CD4-positive, alpha-beta T cell treated with Interleukin-4 for 1 hour (primary cell): Measurements from ENCODE around the gene MT1B.
"Not testable (repeated sequence)": the region's sequence is repeated elsewhere in the genome, so short reads cannot be mapped to it uniquely, and the experiment has no call there.

Source experiments
- DNase-seq, 2 donors: peaks; one replicate each; pipeline ENCODE4 v3.0.0-alpha.2; 2020 to 2022

The MT1B gene

DNA sequence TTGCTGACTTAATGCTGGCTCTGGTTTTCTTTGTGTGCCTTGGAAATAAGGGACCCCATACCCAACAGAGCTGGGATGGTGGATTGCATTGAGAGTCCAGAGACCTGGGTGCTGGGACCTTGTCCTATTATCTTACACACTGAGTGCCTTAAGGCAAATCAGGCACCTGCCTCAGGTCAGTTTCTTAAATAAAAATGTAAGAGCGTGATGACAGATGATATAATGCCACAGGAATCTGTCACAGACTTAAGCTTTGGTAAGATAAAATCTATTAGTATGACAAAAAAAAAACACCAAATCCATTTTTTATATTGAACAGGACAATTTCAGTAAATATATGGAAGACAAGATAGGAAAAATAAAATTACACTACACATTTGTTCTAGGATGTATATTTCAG, 11.6 kb upstream of the MT1B start:
- no peak for DNase-seq

DNA sequence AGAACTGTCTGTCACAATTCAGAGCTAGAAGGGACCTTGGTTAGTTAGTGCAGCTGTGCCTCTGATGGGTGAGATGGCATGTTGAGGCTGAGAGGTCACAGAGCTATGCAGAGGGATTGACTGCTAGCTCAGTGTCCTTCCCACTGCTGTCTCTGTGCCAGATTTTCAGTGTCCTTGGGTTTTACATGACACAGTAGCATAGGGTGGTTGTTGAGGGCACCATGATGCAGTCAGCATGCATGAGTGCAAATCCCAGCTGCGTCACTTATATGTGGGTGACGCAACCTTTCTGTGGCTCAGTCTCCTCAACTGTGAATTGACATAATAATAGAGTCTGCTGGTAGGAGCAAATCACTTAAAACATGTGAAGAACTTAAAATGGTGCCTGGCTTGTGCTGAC, 10.5 kb upstream of the MT1B start:
- no peak for DNase-seq

DNA sequence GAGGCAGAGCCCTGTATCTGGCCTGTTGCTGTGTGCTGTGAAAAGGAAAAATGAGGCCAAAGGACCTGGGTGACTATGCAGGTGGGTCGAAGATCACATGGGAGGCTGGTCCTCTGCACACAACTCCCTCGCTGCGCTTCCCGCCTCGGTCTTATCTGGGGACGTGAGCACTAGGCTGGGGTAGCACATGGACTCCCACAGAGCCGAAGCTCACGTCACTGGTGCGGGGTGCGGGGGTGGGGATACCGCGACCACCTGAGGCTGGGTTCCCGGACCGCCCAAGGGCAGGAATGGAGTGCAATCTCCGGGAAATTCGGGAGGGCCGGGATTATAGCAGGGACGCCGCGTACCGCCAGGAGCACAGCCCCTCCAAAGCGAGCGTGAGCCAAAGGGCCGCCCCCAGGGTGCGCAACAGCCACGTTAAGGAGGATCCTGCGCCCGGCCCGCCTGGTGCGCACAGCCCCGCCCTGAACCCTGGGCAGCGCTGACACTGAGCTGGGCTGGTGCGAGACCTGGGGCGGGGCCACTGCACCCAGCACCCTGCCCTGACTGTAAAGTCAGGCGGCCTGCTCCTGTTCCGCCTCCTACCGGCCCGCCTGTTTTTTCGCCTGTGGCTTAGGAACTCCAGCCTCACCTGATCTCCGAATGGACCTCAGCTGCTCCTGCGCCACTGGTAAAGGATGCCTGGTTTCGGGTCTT, 8.5 kb upstream of the MT1B start:
- DNase-seq, result peak; percentile 77 to 80

DNA sequence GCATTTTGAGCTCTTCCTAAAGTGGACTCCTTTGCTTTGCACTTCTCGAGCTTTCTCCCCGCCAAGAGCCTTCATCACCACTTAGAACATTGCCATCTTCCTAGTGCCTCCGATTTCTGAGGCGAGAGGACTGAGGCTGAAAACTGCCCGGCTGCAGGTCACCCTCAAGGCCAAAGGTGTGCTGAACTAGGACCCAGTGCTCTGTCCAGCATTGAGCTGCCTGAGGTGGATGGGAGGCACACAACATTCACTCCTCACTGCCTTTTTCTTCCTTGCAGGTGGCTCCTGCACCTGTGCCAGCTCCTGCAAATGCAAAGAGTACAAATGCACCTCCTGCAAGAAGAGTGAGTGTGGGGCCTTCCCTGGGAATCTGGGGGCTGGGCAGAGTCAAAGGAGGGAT, 7.9 kb upstream of the MT1B start:
- no peak for DNase-seq

DNA sequence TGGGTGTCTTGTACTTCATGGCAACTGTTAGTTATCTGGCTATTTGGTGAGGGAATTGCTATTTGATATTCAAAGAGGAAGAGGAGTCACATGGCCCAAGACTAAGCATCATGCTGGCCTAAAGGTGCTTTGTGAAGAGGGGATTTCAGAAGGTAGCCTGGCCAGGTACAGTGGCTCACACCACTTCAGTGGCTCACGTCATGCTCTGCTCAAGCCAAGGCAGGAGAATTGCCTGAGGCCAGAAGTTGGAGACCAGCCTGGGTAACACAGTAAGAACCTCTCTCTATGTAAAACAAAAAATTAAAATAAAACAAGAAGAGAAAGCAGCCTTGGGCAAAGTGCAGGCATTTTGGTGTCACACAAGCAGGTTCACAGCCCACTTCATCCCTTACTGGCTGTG, 6.4 kb upstream of the MT1B start:
- no peak for DNase-seq

DNA sequence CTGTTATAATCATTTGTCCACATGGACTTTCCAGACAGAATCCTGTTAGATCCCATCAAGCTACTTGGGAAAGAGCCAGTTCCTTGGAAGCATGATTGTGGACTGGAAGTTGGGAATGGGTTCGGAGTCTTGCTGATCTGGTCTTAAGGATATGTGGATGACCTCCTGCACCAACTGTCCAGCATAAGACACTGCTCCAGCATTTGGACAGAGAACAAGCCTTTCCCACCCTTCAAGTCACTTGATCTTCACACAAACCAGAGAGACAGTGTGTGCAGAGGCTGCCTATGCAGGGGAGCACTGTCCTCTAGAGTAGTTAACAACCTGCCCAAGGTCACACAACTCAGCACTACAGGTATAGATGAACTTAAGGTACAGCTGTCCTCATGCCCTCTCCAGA, 5.8 kb upstream of the MT1B start:
- no peak for DNase-seq

DNA sequence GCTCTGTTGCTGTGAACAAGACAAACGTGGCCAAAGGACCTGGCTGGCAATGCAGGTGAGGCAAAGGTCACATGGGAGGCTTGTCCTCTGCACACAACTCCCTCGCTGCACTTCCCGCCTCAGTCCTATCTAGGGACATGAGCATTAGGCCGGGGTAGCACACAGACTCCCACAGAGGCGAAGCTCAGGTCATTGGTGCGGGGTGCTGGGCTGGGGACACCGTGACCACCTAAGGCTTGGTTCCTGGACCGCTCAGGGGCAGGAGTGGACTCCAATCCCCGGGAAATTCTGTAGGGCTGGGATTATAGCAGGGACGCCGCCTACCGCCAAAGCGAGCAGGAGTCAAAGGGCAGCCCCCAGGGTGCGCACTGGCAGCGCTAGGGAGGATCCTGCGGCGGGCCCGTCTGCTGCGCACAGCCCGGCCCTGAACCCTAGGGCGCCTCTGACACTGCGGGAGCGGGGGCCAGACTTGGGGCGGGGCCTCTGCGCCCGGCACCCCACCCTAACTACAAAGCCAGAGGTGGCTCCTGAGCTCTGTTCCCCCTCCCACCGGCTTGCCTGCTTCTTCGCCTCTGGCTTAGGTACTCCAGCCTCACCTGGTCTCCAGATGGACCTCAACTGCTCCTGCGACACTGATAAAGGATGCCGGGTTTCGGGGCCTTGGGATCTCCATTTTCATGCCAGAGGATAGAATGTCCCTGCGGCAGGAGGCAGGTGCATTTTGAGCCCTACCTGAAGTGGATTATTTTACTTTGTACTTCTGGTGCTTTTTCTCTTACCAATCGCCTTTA, 3.9 kb upstream of the MT1B start:
- DNase-seq, result no peak

DNA sequence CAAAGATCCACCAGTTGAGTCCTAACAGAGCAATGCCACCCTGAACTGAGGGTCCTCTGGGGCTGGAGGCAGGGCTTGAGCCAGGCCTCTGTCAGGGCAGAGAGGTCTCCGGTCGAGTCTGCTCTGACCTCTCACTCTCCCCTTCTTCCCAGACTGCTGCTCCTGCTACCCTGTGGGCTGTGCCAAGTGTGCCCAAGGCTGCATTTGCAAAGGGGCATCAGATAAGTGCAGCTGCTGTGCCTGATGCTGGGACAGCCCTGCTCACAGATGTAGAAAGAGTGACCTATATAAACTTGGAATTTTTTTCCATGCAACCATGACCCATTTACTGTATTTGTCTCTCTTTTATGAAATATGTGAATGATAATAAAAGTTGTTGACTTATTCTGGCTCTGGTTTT, 2.4 kb upstream of the MT1B start:
- DNase-seq, result no peak

DNA sequence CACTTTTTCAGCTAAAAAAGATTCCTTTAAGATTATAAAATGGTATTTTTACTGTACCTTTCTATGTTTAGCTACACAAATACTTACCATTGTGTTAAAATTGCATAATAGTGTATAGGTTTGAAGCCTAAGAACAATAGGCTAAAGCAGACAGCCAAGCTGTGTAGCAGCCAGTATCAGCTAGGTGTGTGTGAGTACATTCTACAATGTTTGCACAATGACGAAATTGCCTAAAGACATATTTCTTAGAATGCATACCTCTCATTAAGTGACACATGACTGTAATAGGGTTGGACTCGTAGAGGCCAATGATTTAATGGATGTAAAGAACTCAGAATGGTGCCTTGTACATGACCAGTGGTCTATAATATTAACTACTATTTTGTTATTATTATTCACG, 1.9 kb upstream of the MT1B start:
- no peak for DNase-seq

DNA sequence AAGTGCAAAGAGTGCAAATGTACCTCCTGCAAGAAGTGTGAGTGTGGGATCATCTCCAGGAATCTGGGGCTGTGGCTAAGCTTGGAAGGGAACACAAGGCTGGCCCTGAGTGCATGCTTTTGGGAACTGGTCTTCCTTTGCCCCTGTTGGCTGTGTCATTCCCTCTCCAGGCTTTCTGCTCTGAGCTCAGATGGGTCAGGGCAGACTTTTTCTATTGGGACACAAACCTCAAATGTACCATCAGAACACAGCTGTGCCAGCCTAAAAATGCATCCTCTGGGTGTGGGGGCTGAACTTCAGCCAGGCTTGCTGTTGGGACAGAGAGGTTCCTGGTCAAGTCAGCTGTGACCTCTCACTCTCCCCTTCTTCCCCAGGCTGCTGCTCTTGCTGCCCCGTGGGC, 914 bp downstream of the MT1B start:
- DNase-seq, result no peak

DNA sequence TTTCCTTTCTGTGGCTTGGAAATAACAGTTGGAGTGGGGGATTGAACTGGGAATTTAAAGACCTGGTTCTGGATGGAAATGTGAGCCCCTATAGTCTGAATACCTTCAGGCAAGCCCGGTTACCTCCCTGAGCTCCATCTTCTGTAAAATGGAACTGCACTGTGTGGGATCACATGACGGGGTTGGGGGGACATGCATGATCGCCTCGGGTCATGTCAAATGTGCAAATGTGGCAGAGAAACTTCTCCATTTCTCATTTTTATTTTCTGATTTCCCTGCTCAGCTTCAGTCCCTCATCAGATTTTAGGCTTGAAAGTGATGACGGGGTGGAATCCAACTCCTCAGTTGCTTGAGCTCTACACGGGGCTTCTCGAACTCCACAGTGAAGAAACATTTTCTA, 1.5 kb downstream of the MT1B start:
- DNase-seq, result no peak

DNA sequence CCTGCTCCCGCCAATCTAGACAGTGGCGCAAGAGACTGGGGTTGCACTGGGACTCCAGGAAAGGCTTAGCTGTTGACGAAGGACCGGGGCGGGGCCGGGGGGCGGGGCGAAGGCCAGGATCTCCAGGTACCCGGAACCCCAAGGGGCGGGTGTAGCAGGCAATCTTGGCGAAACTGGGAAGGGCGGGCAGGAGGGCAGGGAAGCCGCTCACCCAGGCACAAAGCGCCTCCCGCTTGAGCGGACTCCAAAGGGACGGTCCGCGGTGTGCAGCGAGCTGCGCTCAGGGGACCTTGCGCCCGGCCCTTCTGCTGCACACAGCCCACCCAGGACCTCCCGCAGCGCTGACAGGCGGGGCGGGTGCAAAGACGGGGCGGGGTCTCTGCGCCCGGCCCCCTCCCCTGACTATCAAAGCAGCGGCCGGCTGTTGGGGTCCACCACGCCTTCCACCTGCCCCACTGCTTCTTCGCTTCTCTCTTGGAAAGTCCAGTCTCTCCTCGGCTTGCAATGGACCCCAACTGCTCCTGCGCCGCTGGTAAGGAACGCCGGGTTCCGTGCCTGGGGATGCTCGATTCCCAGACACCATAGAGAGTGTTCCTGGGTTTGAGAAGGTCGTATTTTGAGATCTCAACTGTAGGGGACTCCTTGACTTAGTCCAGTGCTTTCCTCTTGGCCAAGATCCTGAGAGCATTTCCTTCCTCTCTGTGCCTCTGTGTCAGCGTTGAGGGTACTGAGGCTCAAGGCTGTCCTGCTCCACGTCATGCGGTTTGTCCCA, 6.1 kb downstream of the MT1B start, which contains the start of gene MT1F:
Gene MT1F (plus strand): TSS at position 405 of the 772 bp plus-strand sequence. CDS start 100 bp downstream, at position 505.
- peak; percentile 56 to 74 for DNase-seq

DNA sequence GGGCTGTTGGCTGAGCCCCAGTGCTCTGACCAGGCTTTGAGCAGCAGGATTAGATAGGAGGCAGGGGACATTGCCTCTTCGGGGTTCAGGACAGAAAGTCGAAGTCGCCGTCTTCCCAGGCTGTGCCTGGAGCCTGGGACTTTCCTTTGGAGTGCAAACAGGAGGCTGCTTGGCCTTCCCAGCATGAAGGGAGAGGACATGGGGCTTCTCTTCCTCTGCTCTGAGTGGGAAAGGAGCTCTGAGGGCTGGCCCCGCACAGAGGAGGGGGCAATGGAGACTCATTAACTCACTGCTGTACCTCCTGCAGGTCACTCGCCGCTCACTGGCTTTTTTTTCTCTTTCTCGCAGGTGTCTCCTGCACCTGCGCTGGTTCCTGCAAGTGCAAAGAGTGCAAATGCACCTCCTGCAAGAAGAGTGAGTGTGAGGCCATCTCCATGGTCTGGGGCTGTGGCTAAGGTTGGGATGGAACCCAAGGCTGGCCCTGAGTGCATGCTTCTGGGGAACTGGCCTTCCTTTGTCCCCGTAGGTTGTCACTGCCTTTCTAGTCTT, 6.7 kb downstream of the MT1B start:
- no peak for DNase-seq

DNA sequence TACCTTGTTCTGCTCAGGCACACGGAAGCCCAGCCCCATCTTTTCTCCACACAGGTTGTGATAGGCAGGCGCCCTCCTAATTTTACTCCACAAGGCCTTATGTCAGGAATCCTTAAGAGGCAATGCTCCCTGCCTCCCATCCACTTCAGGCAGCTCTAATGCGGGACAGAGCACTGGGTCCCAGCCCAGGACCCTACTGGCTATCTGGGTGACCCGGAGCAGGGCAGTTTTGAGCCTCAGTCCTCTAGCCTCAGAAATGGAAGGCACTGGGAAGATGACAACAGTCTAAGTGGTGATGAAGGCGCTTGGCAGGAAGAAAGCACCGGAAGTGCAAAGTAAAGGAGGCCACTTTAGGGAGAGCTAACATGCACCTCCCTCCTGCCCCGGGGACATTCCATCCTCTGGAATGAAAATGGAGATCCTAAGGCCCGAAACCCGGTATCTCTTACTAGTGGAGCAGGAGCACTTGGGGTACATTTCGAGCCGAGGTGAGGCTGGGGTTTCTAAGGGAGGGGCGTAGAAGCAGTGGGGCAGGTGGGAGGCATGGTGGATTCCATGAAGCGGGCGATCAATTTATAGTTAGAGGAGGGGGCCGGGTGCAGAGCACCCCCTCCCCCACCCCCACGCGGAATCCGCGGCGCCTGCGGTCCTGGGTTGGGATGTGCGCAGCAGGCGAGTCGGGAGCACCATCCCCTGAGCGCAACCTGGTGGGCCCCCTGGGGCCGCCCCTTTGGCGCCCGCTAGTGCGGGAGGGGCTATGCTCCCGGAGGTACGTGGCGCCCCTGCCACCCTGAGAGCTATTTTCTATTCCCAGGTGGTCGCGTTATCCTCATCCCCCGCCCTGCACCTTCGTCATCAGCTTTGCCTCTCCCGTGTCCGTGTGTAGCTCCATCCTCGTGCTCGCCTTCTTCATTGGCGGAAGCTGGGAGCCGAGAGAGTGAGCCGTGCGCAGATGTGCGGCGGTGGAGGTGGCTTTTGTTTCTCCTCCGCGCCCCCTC, 11.0 kb downstream of the MT1B start:
- DNase-seq, result peak in 1 of 2 donors; percentile 25

DNA sequence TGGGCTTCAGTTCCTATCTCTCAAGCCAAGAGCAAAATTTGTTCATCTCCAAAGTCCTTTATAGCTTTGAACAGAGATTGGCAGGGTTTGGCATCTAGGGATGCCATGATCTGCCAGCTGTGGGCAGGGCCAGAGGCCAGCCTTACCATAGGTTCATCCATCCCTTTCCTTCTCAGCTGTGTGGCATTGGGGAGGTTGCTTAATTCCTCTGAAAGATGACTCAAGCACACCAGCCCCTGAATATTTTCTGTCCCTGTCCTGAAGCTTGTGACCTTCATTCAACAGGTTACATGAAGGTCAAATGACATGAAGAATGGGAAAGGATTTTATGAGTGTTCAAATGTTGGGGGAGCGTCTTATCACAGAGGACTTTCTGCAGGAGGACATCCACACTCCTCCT, 12.8 kb downstream of the MT1B start:
- DNase-seq, result no peak

DNA sequence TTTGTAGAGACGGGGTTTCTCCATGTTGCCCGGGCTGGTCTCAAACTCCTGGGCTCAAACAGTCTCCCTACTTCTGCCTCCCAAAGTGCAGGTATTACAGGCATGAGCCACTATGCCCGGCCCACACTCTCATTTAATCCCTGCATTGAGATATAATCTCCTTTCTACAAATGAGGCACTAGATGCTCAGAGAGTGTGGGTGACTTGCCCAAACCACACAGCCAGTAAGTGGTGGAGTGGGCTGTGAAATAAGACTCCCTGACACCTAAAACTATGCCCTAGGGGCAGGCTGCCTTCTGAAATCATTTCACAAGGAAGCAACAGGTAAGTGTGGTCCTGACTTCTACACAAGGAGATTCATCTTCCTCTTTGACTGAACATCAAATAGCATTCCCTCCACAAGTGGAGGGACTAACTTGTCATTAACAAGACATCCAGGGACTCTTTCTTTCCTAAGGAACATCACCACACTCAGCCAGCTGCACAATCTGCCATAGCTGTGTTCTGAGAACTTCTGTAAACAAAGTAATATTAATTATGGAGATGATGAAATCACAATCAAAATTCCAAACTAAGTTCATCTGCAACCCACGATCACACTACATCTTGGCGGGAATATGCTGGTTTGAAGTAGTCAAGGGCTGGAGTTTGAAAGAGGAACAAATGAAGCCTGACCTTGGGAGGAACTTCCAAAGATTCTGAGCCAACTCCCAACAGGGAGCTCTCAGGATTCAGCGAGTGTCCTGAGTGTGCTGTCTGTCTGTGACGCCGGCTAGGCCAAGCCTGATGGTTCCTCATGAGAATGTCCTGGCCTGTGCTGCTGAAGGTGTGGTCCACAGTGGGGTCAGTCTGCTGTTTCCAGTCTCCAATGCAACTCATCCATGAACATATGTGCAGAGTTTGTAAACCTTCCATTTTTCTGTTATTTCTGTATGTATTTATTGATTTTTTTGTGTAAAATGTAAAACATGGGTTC, 13.9 kb downstream of the MT1B start:
- DNase-seq, result not testable (repeated sequence)

DNA sequence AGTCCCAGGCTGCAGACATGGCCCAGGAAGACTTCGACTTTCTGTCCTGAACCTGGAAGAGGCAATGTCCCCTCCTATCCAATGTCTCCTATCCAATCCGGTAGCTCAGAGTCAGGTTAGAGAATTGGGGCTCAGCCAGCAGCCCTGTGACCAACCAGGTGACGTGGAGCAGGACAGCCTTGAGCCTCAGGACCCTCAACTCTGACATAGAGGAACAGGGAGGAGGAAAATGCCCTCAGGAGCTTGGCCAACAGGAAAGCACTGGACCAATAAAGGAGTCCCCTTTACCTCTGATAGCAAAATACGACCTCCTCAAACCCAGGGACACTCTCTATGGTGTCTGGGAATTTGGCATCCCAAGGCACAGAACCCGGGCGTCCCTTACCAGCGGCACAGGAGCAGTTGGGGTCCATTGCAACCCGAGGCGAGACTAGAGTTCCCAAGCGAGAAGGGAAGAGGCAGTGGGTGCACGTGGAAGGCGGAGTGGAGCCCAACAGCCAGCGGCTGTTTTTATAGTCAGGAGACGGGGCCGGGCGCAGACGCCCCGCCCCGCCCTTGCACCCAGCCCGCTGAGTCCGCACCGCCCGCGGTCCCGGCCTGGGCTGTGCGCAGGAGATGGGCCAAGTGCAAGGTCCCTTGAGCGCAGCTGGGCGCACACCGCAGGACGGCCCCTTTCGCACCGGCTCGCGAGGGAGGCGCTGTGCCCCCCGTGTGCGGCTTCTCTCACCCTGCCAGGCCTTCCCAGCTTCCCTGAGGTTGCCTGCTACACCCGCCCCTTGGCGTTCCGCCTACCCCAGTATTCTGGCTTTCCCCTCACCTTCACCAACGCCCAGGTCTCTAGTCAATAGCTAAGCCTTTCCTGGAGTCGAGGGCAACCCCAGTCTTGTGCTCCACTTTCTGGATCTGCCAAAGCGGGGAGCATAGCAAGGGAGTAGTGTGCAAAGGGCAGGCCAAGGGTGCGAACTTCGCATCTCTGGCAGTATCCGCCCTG, 16.2 kb downstream of the MT1B start, which contains the start of gene MT1G:
Gene MT1G (minus strand): TSS at position 485 of the 991 bp plus-strand sequence. CDS start 72 bp downstream, at position 413.
- DNase-seq, result no peak

DNA sequence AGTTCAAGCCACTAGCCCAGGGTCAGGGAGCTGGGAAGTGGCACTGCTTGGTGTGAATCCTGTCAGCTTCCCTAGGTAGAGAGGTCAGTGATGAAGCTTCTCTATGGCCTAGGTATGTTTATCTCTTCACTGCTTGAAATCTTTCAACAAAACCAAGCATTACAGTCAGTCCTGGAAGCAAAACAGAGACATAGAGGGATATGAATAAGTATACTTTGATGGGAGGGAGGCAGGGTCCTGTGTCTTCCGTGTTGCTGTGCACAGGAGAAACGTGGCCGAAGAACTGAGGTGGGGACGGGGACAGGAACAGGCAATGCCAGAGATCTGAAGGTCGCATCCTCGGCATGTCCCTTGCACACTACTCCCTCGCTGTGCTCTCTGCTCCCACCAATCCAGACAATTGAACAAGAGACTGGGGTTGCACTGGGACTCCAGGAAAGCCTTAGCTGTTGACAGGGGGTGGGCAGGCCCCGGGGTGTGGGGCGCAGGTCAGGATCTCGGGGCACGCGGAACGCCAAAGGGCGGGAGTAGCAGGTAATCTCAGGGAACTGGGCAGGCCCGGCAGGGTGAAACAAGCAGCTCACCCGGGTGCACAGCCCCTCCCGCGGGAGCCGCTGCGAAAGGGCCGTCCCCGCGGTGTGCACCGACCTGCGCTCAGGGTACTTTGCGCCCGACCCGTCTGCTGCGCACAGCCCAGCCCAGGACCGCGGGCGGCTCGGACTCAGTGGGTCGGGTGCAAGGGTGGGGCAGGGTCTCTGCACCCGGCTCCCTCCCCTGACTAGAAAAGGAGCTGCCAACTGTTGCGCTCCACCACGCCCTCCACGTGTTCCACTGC, 17.5 kb downstream of the MT1B start, which contains the start of gene MT1H:
Gene MT1H (plus strand): TSS at position 810 of the 835 bp plus-strand sequence. CDS start 71 bp downstream, outside the sequence.
- DNase-seq, result no peak
